GM10266 (cell line): Measurements from ENCODE around the gene VRK1.

Experiments used
- DNase-seq: peaks from one replicate; pipeline ENCODE4 v3.0.0; 2012; ENCODE audit errors: extremely low spot score
- TF ChIP-seq, protein P1 (sequence below): IDR thresholded peaks from 2 replicates; pipeline ENCODE4 v1.5.1; 2012; ENCODE audit warnings: mild to moderate bottlenecking, low read depth; ENCODE audit not compliant: control insufficient read depth, insufficient read depth; ENCODE audit errors: missing control alignments

The VRK1 gene

DNA sequence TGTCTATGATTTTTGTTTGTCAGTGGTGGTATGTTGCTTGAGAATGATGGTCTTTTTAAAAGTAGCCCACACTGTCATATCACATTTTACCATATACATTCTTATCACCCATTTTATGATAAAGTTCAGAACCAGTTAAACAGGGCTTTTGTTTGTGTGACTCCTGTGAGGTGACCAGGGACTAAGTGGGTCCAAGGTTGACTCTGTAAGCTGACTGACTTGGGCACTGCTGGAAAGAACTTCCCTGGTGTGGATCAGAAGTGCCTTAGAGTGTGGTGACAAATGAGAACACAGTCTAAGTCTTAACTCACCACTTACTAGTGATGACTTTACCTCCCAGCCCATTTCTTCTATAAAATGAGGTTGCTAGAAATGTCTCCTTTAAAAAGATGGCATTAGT is 52.6 kb downstream of the VRK1 start:
- DNase-seq: no peak
- TF ChIP-seq, protein P1, sequence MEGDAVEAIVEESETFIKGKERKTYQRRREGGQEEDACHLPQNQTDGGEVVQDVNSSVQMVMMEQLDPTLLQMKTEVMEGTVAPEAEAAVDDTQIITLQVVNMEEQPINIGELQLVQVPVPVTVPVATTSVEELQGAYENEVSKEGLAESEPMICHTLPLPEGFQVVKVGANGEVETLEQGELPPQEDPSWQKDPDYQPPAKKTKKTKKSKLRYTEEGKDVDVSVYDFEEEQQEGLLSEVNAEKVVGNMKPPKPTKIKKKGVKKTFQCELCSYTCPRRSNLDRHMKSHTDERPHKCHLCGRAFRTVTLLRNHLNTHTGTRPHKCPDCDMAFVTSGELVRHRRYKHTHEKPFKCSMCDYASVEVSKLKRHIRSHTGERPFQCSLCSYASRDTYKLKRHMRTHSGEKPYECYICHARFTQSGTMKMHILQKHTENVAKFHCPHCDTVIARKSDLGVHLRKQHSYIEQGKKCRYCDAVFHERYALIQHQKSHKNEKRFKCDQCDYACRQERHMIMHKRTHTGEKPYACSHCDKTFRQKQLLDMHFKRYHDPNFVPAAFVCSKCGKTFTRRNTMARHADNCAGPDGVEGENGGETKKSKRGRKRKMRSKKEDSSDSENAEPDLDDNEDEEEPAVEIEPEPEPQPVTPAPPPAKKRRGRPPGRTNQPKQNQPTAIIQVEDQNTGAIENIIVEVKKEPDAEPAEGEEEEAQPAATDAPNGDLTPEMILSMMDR: no peak

DNA sequence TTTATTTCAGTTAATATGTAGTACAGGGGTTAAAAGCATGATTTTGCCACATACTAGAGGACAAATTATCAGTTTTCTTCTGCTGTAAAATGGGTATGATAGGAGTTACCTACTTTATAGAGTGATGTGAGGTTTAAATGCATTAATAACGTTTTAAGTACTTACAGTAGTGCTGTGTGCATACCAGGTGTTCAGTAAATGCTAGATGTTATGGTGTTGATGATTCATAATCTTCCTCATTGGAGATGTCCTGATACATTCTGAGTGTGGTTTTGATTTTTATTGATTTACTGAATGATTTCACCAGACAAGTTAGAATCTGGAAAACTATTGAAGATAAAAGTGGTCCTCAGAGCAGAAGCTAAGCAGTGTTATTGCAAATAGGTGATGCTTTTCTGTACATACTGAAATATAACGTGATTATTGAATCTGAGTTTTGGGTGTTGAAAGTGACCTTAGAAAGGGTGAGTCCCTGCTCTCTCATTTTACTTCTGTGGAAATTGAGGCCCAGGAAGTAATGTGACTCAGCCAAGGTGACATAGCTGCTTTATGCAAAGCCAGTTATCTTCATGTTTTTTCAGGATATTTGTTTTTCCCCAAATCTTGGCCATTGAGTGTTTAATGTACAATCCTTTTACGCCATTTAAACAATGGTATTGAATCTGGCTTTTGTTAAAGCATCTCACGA is 54.7 kb downstream of the VRK1 start:
- TF ChIP-seq, protein P1: no peak
- DNase-seq: no peak

DNA sequence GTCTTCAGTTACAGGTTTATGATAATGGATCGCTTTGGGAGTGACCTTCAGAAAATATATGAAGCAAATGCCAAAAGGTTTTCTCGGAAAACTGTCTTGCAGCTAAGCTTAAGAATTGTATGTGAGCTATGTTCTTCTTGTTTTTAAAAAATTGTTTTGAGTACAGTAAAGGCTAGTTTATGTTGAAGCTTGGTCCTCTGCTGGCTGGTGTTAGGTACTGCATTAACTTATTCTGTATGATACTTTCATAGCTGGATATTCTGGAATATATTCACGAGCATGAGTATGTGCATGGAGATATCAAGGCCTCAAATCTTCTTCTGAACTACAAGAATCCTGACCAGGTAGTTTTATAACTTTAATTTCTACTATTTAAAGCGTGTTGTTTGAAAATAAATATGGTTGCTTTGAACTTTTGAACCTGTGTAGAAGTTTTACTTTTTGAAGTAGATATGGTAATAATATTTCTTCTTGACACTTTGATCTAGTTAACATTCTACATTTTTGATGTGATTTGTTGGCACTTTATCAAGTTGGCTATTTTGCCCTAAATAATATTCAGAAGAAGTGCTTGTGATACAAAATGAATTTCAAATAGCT is 55.7 kb downstream of the VRK1 start:
- peak; percentile 5 for DNase-seq
- TF ChIP-seq, protein P1: peak; percentile 51

DNA sequence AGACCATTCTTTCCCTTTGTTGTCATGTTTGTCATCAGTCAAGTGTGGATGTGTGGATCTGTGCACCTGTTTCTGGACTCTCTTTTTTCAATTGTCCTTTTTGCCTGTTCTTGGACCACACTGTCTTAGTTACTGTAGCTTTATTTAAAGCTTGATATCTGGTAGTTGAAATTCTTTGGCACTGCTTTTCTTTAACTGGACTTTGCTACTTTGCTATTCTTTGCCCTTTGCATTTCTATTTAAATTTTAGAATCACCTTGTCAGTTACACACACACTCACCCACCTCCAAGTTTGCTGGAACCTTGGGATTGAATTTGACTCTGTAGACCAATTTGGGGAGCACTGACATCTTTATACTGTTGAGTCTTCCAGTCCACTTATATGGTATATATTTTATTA is 61.5 kb downstream of the VRK1 start:
- DNase-seq: no peak
- TF ChIP-seq, protein P1: no peak

DNA sequence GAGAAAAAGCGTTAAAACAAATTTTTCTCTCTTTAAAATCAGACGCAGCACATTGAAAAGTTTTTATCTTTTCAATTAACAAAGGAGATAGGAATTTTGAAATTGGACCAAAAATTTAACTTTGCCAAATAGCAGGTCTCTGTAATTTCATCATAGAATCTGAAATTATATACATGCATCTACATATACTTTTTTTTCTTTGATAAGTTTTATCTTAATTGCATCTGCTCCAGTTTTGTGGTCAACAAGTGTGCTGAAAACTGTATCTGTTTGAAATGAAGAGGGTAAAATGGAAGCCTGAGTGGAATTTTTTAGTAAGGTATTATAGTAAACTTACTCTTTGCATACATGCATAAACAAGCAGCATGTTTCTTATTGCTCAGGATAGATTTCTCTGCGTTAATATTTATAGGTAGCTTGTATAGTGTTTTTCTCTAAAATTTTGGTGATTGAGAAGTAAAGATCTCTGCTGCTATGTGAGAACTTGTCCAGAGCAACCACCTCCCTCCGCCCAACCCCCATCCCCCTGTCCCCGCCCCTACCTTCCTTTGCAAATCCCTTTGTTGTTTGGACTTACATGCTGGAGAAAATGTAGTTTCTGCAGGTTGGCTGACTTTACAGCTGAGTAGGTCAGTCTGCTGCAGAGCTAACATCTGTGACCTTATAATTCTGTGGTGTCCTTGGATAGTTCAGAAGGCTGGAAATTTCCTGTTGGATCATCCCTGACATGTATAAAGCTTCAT is 64.6 kb downstream of the VRK1 start:
- no peak for DNase-seq
- TF ChIP-seq, protein P1: no peak

DNA sequence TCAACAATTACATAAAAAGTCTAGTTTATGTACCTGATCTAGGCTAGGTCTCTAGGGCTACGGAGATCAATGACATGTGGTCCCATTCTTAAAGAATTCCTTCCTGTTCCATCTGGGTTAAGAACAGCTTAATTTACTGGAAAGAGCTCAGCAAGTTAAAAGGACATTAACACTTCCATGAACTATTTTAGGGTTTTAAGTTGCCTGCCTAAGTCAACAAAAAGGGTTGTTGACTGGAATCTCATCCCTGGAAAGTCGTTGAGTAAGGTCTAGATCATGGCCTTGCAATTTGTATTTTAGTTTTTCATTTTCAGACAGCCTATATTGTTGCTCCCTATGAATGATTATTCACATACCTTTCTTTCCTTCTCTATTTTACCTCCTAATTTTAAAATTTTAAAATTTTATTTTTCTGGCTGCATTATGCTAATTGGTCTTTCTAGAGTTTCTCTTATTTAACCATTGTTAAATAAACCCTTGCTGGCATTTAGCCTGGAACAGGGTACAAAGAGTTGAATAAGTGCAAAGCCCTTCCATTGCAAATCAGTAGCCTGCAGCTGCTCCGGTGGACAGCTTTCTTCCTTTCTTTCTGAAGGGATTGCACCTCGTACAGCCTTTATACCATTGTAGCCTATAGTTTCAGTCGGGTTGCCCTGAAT is 66.3 kb downstream of the VRK1 start:
- no peak for DNase-seq

More for the DNA sequence above, 66.3 kb downstream of the VRK1 start:
- TF ChIP-seq, protein P1: no peak
